IMR-90 (cell line): ENCODE measurements around the gene DYRK3. TPM values are rescaled to one million over a fixed set of nuclear protein-coding genes. Genes with fewer than 3 reads are reported as not detected.

Experiments
- ATAC-seq: fragments of 200-7000 bp; cut with Tn5 transposase; 2 replicates; pipeline ENCODE4 v1.9.1; 2020; ENCODE audit warnings: low read depth, mild to moderate bottlenecking, moderate library complexity
- BruUV-seq: library from RNA; stranded (reverse); fragments of 400-500 nt; replicated peaks from 2 replicates; lab custom pipeline; 2021; lab: Mats Ljungman, UMichigan
- CTCF ChIA-PET: fragments of 300-600 bp; formaldehyde crosslinking; extraction: SDS; loops from one replicate; lab custom pipeline; 2021; ENCODE audit warnings: antibody characterized with exemption; lab: Yijun Ruan, JAX
- POLR2A ChIA-PET: fragments of 300-600 bp; sonication (Branson Sonifier 250); formaldehyde crosslinking; loops from one replicate; lab custom pipeline; 2022; ENCODE audit warnings: antibody characterized with exemption; ENCODE audit not compliant: unreplicated experiment; lab: Charles Lee
- DNase-seq: peaks from one replicate; pipeline ENCODE4 v3.0.0; 2013
- H2AFZ ChIP-seq: replicated peaks from 2 replicates; pipeline ENCODE3; 2013; ENCODE audit warnings: low read length, mild to moderate bottlenecking; ENCODE audit not compliant: poor library complexity
- H2AK5ac ChIP-seq: 2 replicates; pipeline ENCODE4 v1.6.1; 2013; ENCODE audit warnings: low read depth, low read length, inconsistent platforms
- H2AK9ac ChIP-seq: replicated peaks from 2 replicates; pipeline ENCODE3; 2013; ENCODE audit warnings: mild to moderate bottlenecking, low read depth, low read length, moderate library complexity; ENCODE audit not compliant: poor library complexity
- H2BK120ac ChIP-seq: 2 replicates; pipeline ENCODE4 v1.6.1; 2013; ENCODE audit warnings: low read depth, low read length, inconsistent platforms
- H2BK15ac ChIP-seq: 3 replicates; pipeline ENCODE4 v1.6.1; 2013; ENCODE audit warnings: low read depth, low read length, inconsistent platforms
- H2BK20ac ChIP-seq: 2 replicates; pipeline ENCODE4 v1.6.1; 2013; ENCODE audit warnings: low read depth, mild to moderate bottlenecking, inconsistent platforms, low read length, moderate library complexity
- H2BK5ac ChIP-seq: 2 replicates; pipeline ENCODE4 v1.6.1; 2013; ENCODE audit warnings: mild to moderate bottlenecking, low read depth, low read length, inconsistent platforms; ENCODE audit not compliant: poor library complexity, severe bottlenecking
- H3K14ac ChIP-seq: replicated peaks from 2 replicates; pipeline ENCODE4 v1.6.1; 2013; ENCODE audit warnings: low read depth, low read length, inconsistent platforms
- H3K18ac ChIP-seq: 2 replicates; pipeline ENCODE4 v1.6.1; 2013; ENCODE audit warnings: low read depth, low read length, control low read depth
- H3K23ac ChIP-seq: 2 replicates; pipeline ENCODE4 v1.6.1; 2013; ENCODE audit warnings: low read depth, low read length, inconsistent platforms
- H3K27ac ChIP-seq: 2 replicates; pipeline ENCODE4 v1.5.1; 2013; ENCODE audit warnings: mild to moderate bottlenecking, control low read depth, low read length; ENCODE audit not compliant: insufficient read depth
- H3K27me3 ChIP-seq: 2 replicates; pipeline ENCODE4 v1.6.1; 2013; ENCODE audit warnings: low read length; ENCODE audit not compliant: control insufficient read depth, insufficient read depth
- H3K36me3 ChIP-seq: 2 replicates; pipeline ENCODE4 v1.6.1; 2013; ENCODE audit warnings: low read length, mixed read lengths; ENCODE audit not compliant: control insufficient read depth, insufficient read depth
- H3K4ac ChIP-seq: 2 replicates; pipeline ENCODE4 v1.6.1; 2013; ENCODE audit warnings: low read depth, low read length, inconsistent platforms
- H3K4me1 ChIP-seq: 2 replicates; pipeline ENCODE4 v1.6.1; 2013; ENCODE audit warnings: low read length, mixed read lengths; ENCODE audit not compliant: control insufficient read depth, insufficient read depth
- H3K4me2 ChIP-seq: 2 replicates; pipeline ENCODE4 v1.6.1; 2013; ENCODE audit warnings: low read depth, mild to moderate bottlenecking, control low read depth, low read length, moderate library complexity
- H3K4me3 ChIP-seq: 2 replicates; pipeline ENCODE4 v1.5.1; 2013; ENCODE audit warnings: low read depth, mild to moderate bottlenecking, control low read depth, low read length, moderate library complexity; ENCODE audit not compliant: insufficient read depth
- H3K56ac ChIP-seq: 2 replicates; pipeline ENCODE4 v1.6.1; 2013; ENCODE audit warnings: low read length, inconsistent platforms; ENCODE audit not compliant: insufficient read depth; ENCODE audit errors: extremely low read depth
- H3K79me1 ChIP-seq, 2 experiments: 2 replicates each; pipeline ENCODE4 v1.6.1; 2013; ENCODE audit warnings: low read length in 2 of 2, inconsistent platforms in 1 of 2, low read depth in 1 of 2
- H3K9ac ChIP-seq: 2 replicates; pipeline ENCODE4 v1.6.1; 2013; ENCODE audit warnings: low read depth, low read length, control low read depth
- H3K9me1 ChIP-seq: 2 replicates; pipeline ENCODE4 v1.6.1; 2013; ENCODE audit warnings: low read length, inconsistent platforms; ENCODE audit not compliant: insufficient read depth
- H3K9me3 ChIP-seq: 2 replicates; pipeline ENCODE4 v1.6.1; 2013; ENCODE audit warnings: low read length; ENCODE audit not compliant: control insufficient read depth, insufficient read depth
- H4K20me1 ChIP-seq: 2 replicates; pipeline ENCODE4 v1.6.1; 2013; ENCODE audit warnings: low read length, inconsistent platforms; ENCODE audit not compliant: insufficient read depth
- H4K5ac ChIP-seq: 2 replicates; pipeline ENCODE4 v1.6.1; 2013; ENCODE audit warnings: mild to moderate bottlenecking, low read depth, low read length, control low read depth
- H4K8ac ChIP-seq, 2 experiments: 2 replicates each; pipeline ENCODE4 v1.6.1; 2013; ENCODE audit warnings: low read depth in 2 of 2, low read length in 2 of 2, control low read depth in 1 of 2, inconsistent platforms in 1 of 2
- H4K91ac ChIP-seq: 2 replicates; pipeline ENCODE4 v1.6.1; 2013; ENCODE audit warnings: low read depth, low read length, inconsistent platforms; ENCODE audit not compliant: insufficient read depth
- BHLHE40 ChIP-seq: fragments of 150-350 bp; IDR thresholded peaks from 2 replicates; pipeline ENCODE4 v1.6.1; 2016; ENCODE audit warnings: mild to moderate bottlenecking, low read depth, low read length
- CEBPB ChIP-seq: IDR thresholded peaks from 2 replicates; pipeline ENCODE4 v1.6.1; 2012; ENCODE audit warnings: low read depth, low read length, improper control_type of control experiment
- CHD1 ChIP-seq: IDR thresholded peaks from 2 replicates; pipeline ENCODE4 v1.6.1; 2012; ENCODE audit warnings: low read depth, low read length, improper control_type of control experiment
- FOS ChIP-seq: fragments of 150-350 bp; IDR thresholded peaks from 2 replicates; pipeline ENCODE4 v1.6.1; 2016; ENCODE audit warnings: low read depth, low read length
- MAFK ChIP-seq: IDR thresholded peaks from 2 replicates; pipeline ENCODE4 v1.6.1; 2012; ENCODE audit warnings: low read depth, low read length, improper control_type of control experiment
- MAZ ChIP-seq: IDR thresholded peaks from 2 replicates; pipeline ENCODE4 v1.6.1; 2012; ENCODE audit warnings: low read depth, mild to moderate bottlenecking, low read length, improper control_type of control experiment, moderate library complexity, borderline replicate concordance
- MXI1 ChIP-seq: IDR thresholded peaks from 2 replicates; pipeline ENCODE4 v1.6.1; 2012; ENCODE audit warnings: low read depth, mild to moderate bottlenecking, low read length, moderate library complexity, borderline replicate concordance
- POLR2A ChIP-seq: IDR thresholded peaks from 2 replicates; pipeline ENCODE4 v1.6.1; 2012; ENCODE audit warnings: mild to moderate bottlenecking, low read depth, low read length
- RAD21 ChIP-seq: IDR thresholded peaks from 2 replicates; pipeline ENCODE4 v1.6.1; 2012; ENCODE audit warnings: low read length, improper control_type of control experiment
- RCOR1 ChIP-seq: IDR thresholded peaks from 2 replicates; pipeline ENCODE4 v1.6.1; 2012; ENCODE audit warnings: mild to moderate bottlenecking, low read length, improper control_type of control experiment; ENCODE audit not compliant: insufficient replicate concordance
- RFX5 ChIP-seq: IDR thresholded peaks from 2 replicates; pipeline ENCODE4 v1.8.0; 2012; ENCODE audit warnings: low read depth, mild to moderate bottlenecking, low read length, moderate library complexity
- SMC3 ChIP-seq: fragments of 150-350 bp; IDR thresholded peaks from 2 replicates; pipeline ENCODE4 v1.6.1; 2016; ENCODE audit warnings: low read depth, mild to moderate bottlenecking, antibody characterized with exemption, low read length, moderate library complexity
- WGBS, 2 experiments: methylation state at CpG; one replicate each; pipeline versions ENCODE4 v1.1.5 to v1.1.7; 2013; ENCODE audit warnings: missing lambda C conversion rate in 2 of 2; ENCODE audit not compliant: insufficient read length in 1 of 2; ENCODE audit errors: extremely low coverage in 2 of 2; 5-methylcytosine and 5-hydroxymethylcytosine counted together
- dilution Hi-C: fragments of 300-500 bp; cut with HindIII; formaldehyde crosslinking; loops from one replicate; pipeline ENCODE4 v1.14.3; 2018; ENCODE audit warnings: low sequenced_read_pairs; ENCODE audit not compliant: unreplicated experiment
- in situ Hi-C: fragments of 300-500 bp; cut with MboI; formaldehyde crosslinking; loops from 3 replicates; pipeline ENCODE4 v1.14.3; 2019; ENCODE audit warnings: low sequenced_read_pairs, inconsistent platforms, mixed read lengths
- intact Hi-C: fragments of 100-400 bp; cut with micrococcal nuclease; formaldehyde crosslinking; loops from 2 replicates; pipeline ENCODE4 v1.10.0; 2022
- polyA plus RNA-seq, 3 experiments: library from polyadenylated mRNA; depleted of rRNA; stranded (reverse); fragments of >200 nt; gene quantifications; 2 replicates each; pipeline ENCODE4 v1.2.3, GENCODE V29; 2012; ENCODE audit warnings: low replicate concordance in 1 of 3
- total RNA-seq: library from RNA; depleted of rRNA; stranded (reverse); fragments of >200 nt; gene quantifications from 2 replicates; pipeline ENCODE4 v1.2.3, GENCODE V29; 2012
- TF ChIP-seq, protein P1 (sequence below): fragments of 150-350 bp; IDR thresholded peaks from 2 replicates; pipeline ENCODE4 v1.6.1; 2016; ENCODE audit warnings: low read depth, mild to moderate bottlenecking, low read length, moderate library complexity, borderline replicate concordance
- TF ChIP-seq, protein P2 (sequence below): conservative IDR thresholded peaks from 2 replicates; pipeline ENCODE4 v1.5.1; 2012; ENCODE audit warnings: mild to moderate bottlenecking, low read depth, low read length, improper control_type of control experiment

The DYRK3 gene
- total and polyA plus RNA-seq, 2 of the 4 experiments (the other 2 are of a cell fraction), result 5.5 to 22.0 TPM

- ChIA-PET CTCF (no interaction called here), POLR2A (no interaction called here)
- in situ Hi-C loops, result no loop called here
- no peak overlapping the region for H2AK5ac ChIP-seq
- H3K4me1 ChIP-seq, result peaks cover 2% of the 10 kb centered on the region; the same call in 1 of the 2 replicates
- no peak overlapping the region for H2BK20ac ChIP-seq
- H4K20me1 ChIP-seq, result peaks cover 8% of the 10 kb centered on the region; the same call in 1 of the 2 replicates
- no peak overlapping the region for H2AK9ac ChIP-seq
- no peaks in the 10 kb centered on the region; the same call in 1 of the 2 replicates for H3K27me3 ChIP-seq
- no peak overlapping the region for H3K23ac ChIP-seq
- TF ChIP-seq CEBPB (no peak), RAD21 (no peak), RFX5 (no peak), MXI1 (no peak), RCOR1 (no peak), CHD1 (no peak), POLR2A (no peak), MAFK (no peak), SMC3 (no peak), MAZ (no peak), BHLHE40 (no peak), FOS (no peak)
- TF ChIP-seq, protein P1, sequence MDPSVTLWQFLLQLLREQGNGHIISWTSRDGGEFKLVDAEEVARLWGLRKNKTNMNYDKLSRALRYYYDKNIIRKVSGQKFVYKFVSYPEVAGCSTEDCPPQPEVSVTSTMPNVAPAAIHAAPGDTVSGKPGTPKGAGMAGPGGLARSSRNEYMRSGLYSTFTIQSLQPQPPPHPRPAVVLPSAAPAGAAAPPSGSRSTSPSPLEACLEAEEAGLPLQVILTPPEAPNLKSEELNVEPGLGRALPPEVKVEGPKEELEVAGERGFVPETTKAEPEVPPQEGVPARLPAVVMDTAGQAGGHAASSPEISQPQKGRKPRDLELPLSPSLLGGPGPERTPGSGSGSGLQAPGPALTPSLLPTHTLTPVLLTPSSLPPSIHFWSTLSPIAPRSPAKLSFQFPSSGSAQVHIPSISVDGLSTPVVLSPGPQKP, result no peak
- TF ChIP-seq, protein P2, sequence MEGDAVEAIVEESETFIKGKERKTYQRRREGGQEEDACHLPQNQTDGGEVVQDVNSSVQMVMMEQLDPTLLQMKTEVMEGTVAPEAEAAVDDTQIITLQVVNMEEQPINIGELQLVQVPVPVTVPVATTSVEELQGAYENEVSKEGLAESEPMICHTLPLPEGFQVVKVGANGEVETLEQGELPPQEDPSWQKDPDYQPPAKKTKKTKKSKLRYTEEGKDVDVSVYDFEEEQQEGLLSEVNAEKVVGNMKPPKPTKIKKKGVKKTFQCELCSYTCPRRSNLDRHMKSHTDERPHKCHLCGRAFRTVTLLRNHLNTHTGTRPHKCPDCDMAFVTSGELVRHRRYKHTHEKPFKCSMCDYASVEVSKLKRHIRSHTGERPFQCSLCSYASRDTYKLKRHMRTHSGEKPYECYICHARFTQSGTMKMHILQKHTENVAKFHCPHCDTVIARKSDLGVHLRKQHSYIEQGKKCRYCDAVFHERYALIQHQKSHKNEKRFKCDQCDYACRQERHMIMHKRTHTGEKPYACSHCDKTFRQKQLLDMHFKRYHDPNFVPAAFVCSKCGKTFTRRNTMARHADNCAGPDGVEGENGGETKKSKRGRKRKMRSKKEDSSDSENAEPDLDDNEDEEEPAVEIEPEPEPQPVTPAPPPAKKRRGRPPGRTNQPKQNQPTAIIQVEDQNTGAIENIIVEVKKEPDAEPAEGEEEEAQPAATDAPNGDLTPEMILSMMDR, result no peak
- peaks cover 0 to 7% of the 10 kb centered on the region in 2 experiments; a peak in 1 of 4 replicates for H3K79me1 ChIP-seq
- no peak overlapping the region for H4K5ac ChIP-seq
- no peak overlapping the region for H3K18ac ChIP-seq
- no peak overlapping the region for H3K56ac ChIP-seq
- H3K14ac ChIP-seq, result no peak overlapping the region
- H3K4ac ChIP-seq, result no peak overlapping the region
- H4K91ac ChIP-seq, result no peak overlapping the region
- H3K9me1 ChIP-seq, result no peaks in the 10 kb centered on the region; the same call in 1 of the 2 replicates
- no TSS peak for BruUV-seq
- no peak overlapping the region for H2BK5ac ChIP-seq
- dilution Hi-C loops, result no loop called here
- intact Hi-C loops, result no loop called here
- H3K4me3 ChIP-seq, result no peak overlapping the region
- ATAC-seq, result no peak
- no peak overlapping the region for H2AFZ ChIP-seq
- no CpG with 5 or more reads among the region's 2 CpGs for WGBS, 2 experiments
- H4K8ac ChIP-seq, result no peak overlapping the region
- H3K27ac ChIP-seq, result no peak overlapping the region
- no peak for DNase-seq
- no peaks in the 10 kb centered on the region for H3K36me3 ChIP-seq
- H2BK120ac ChIP-seq, result no peak overlapping the region
- H2BK15ac ChIP-seq, result no peak overlapping the region
- no peaks in the 10 kb centered on the region for H3K9me3 ChIP-seq
- H3K9ac ChIP-seq, result no peak overlapping the region
- no peak overlapping the region for H3K4me2 ChIP-seq
These were observed 46.0 kb downstream of the DYRK3 start for GRCh38 chr1:206681359-206681758.
